BLaER1 treated with 17β-estradiol and CSF1 and Interleukin-3, amounts not matched to agents 10 nM and 100 nM (cell line): ENCODE results near the gene STRIP2.

ENCODE experiments used
- H3K27ac ChIP-seq, 11 experiments: shearing (Covaris generic); formaldehyde crosslinking; 2 replicates each; pipeline ENCODE4 v1.8.1; 2022
- H3K27me3 ChIP-seq, 11 experiments: shearing (Covaris generic); formaldehyde crosslinking; 2 replicates each; pipeline ENCODE4 v1.8.1; 2022
- H3K36me3 ChIP-seq, 11 experiments: shearing (Covaris generic); formaldehyde crosslinking; 2 replicates each; pipeline ENCODE4 v1.8.1; 2022
- H3K4me1 ChIP-seq, 10 experiments: shearing (Covaris generic); formaldehyde crosslinking; 2 replicates each; pipeline ENCODE4 v1.8.1; 2022
- H3K4me2 ChIP-seq, 11 experiments: shearing (Covaris generic); formaldehyde crosslinking; 2 replicates each; pipeline ENCODE4 v1.8.1; 2022
- H3K4me3 ChIP-seq, 10 experiments: shearing (Covaris generic); formaldehyde crosslinking; 2 replicates each; pipeline ENCODE4 v1.8.1; 2022
- H3K9ac ChIP-seq, 11 experiments: shearing (Covaris generic); formaldehyde crosslinking; 2 replicates each; pipeline ENCODE4 v1.8.1; 2022
- H3K9me3 ChIP-seq, 11 experiments: shearing (Covaris generic); formaldehyde crosslinking; replicated peaks in 1 of 11; 2 replicates each; pipeline ENCODE4 v1.8.1; 2022
- H4K20me1 ChIP-seq, 11 experiments: shearing (Covaris generic); formaldehyde crosslinking; 2 replicates each; pipeline ENCODE4 v1.8.1; 2022
- Cebpa-rat ChIP-seq, 11 experiments: shearing (Covaris generic); IDR thresholded peaks; 2 replicates each; pipeline ENCODE4 v1.8.1; 2022

Gene STRIP2

DNA sequence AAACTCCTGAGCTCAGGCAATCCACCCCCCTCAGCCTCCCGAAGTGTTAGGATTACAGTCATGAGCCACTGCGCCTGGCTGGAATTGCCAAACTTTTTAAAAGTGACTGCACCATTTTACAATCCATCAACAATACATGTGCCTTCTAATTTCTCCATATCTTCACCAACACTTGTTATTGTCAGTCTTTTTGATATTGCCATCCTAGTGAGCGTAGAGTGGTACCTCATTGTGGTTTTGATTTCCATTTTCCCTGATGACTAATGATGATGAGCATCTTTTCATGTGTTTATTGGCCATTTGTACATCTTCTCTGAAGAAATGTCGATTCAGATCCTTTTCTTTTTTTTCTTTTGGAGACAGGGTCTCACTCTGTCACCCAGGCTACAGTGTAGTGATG is 21.7 kb upstream of the STRIP2 start:
- Histone ChIP-seq H3K4me3 (no peak overlapping the region), H3K4me1 (no peaks in the 10 kb centered on the region), H3K4me2 (no peak overlapping the region), H3K36me3 (peaks cover 36 to 94% (median 67%) of the 10 kb centered on the region in 11 experiments), H3K27ac (no peak overlapping the region), H3K9ac (no peak overlapping the region), H3K9me3 (peaks cover 12 to 22% (median 17%) of the 10 kb centered on the region in 11 experiments), H4K20me1 (no peaks in the 10 kb centered on the region), H3K27me3 (no peaks in the 10 kb centered on the region)
- TF ChIP-seq Cebpa-rat (IDR thresholded peaks at IDR 0.05): no peak

DNA sequence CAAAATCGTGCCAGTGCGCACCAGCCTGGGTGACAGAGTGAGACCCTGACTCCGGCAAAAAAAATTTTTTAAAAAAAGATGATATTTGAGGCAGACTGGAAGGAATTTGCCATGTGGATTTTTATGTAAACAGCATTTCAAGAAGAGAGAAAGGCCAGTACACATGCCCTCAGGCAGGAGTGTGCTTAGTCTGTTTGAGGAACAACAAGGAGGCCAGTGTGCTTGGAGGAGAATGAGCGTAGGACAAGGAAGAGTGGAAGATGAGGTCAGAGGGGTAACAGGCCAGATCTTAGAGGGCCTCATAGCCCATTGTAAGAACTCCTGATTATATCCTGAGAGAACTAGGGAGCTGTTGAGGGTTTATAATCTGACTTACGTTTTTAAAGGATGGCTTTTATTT is 17.2 kb upstream of the STRIP2 start:
- Histone ChIP-seq H3K36me3 (peaks cover 27 to 81% (median 39%) of the 10 kb centered on the region in 11 experiments), H4K20me1 (no peaks in the 10 kb centered on the region), H3K4me3 (no peak overlapping the region)

DNA sequence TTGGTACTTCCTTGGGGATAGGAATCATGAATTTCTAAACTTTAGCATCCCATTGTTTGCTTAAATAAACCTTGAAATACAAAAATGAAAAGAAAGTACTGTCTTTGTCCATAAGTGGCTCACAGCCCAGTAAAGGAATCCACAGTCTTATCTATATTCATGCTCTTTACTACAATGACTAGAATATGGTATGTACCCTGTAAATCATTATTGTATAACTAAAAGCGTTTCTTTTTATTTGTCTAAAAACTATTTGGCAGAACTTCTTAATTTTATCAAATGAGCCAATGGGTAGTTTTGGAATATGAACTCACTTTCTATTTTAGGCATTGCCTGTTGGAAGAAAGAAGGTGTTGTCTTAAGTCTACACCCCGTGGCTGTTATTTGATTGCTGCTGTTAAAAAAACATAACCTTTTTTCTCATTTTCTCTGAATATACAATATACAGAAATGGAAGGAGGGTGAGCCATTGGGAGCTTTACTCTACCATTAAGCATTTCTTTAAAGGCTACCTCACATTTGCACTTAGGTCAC is 12.4 kb upstream of the STRIP2 start:
- H3K27me3 ChIP-seq: no peaks in the 10 kb centered on the region
- TF ChIP-seq Cebpa-rat (IDR thresholded peaks at IDR 0.05): no peak
- no peaks in the 10 kb centered on the region for H4K20me1 ChIP-seq
- no peak overlapping the region for H3K27ac ChIP-seq
- no peaks in the 10 kb centered on the region for H3K9me3 ChIP-seq
- H3K36me3 ChIP-seq: peaks cover 36 to 82% (median 52%) of the 10 kb centered on the region in 11 experiments
- H3K9ac ChIP-seq: no peak overlapping the region
- H3K4me1 ChIP-seq: peaks cover 0 to 9% (median 8%) of the 10 kb centered on the region in 10 experiments; a peak in 15 of 20 replicates
- H3K4me2 ChIP-seq: no peak overlapping the region
- no peak overlapping the region for H3K4me3 ChIP-seq

More for the DNA sequence above, 17.2 kb upstream of the STRIP2 start:
- Histone ChIP-seq H3K9me3 (peaks cover 7 to 15% (median 10%) of the 10 kb centered on the region in 11 experiments), H3K9ac (no peak overlapping the region), H3K27ac (no peak overlapping the region), H3K4me2 (no peak overlapping the region), H3K27me3 (no peaks in the 10 kb centered on the region), H3K4me1 (no peaks in the 10 kb centered on the region)
- TF ChIP-seq Cebpa-rat (IDR thresholded peaks at IDR 0.05): no peak

DNA sequence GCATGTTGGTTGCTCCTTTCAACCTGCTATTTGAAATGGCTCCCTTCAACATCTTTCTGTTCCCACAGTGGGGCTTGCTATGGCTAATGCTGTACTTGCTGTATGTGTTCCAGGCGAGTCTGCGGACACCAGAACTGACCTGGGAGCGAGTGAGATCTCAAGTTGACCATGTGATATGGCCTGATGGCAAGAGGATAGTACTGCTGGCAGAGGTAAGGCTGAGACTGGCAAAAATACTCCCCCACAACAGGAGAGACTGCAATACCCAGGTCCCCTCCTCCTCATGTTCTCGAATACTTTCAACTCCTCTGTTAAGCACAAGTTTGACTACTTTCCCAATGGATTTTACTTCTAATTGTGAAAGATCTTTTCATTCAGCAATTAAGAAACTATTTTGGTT is 11.5 kb upstream of the STRIP2 start:
- H3K9ac ChIP-seq: no peak overlapping the region
- no peaks in the 10 kb centered on the region for H4K20me1 ChIP-seq
- no peaks in the 10 kb centered on the region for H3K9me3 ChIP-seq
- no peak overlapping the region for H3K4me3 ChIP-seq
- H3K4me2 ChIP-seq: no peak overlapping the region
- peaks cover 37 to 84% (median 60%) of the 10 kb centered on the region in 11 experiments for H3K36me3 ChIP-seq
- H3K27me3 ChIP-seq: no peaks in the 10 kb centered on the region
- TF ChIP-seq Cebpa-rat (IDR thresholded peaks at IDR 0.05): no peak
- H3K4me1 ChIP-seq: peaks cover 8 to 18% (median 17%) of the 10 kb centered on the region in 10 experiments; a peak in 19 of 20 replicates
- no peak overlapping the region for H3K27ac ChIP-seq

DNA sequence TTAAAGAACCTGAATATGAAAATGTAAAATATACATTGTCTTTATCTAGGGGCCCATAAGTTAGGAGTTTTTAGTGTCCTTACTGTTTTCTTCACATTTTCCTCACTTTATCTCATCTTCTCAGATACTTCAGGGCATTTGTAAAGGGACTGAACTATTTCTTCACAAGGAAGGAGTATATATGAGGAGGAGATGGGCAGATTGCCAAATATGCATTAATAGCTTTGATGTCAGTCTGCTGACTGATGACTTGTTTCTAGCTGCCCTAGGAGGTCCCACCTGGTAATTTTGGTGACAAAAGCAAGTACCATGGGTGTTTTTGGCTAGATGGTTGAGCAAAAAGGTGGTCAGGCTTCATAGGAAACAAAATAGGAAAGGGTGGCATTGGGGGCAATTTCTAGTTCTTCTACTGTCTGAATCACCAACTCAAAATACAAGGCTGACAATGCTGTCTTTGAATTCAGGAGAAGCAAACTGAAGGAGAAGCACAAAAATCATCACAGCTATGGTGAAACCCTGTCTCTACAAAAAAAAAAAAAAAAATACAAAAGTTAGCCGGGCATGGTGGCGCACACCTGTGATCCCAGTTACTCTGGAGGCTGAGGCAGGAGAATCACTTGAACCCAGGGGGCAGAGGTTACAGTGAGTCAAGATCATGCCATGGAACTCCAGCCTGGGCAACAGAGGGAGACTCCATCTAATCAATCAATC is 10.4 kb upstream of the STRIP2 start:
- Histone ChIP-seq H3K27ac (no peak overlapping the region), H3K4me1 (peaks cover 8 to 26% (median 20%) of the 10 kb centered on the region in 10 experiments; a peak in 19 of 20 replicates), H3K4me3 (no peak overlapping the region), H3K9me3 (no peaks in the 10 kb centered on the region), H3K27me3 (no peaks in the 10 kb centered on the region), H3K4me2 (no peak overlapping the region), H3K36me3 (peaks cover 40 to 78% (median 57%) of the 10 kb centered on the region in 11 experiments), H3K9ac (no peak overlapping the region), H4K20me1 (no peaks in the 10 kb centered on the region)
- TF ChIP-seq Cebpa-rat (IDR thresholded peaks at IDR 0.05): no peak

DNA sequence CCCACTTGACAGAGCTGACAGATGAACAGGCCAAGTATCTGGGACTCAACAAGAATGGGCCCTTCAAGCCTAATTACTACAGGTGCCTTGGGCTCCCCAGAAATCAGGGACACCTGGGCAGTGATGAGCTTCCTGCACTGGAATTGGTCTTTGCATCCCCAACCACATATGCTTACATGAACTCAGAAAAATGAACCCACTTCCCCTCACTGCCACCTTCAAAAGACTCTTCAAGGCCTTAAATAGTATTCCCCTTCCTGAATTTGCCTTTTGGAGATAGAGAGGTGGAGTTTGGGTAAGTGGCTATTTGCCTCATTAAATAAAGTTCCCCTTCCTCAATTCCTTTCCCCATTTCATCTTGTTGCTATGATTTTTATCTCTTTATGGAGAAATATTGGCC is 7.8 kb upstream of the STRIP2 start:
- H3K36me3 ChIP-seq: peaks cover 40 to 60% (median 54%) of the 10 kb centered on the region in 11 experiments
- no peak overlapping the region for H3K4me3 ChIP-seq
- peaks cover 0 to 4% (median 0%) of the 10 kb centered on the region in 11 experiments; a peak in 2 of 22 replicates for H3K27me3 ChIP-seq
- no peaks in the 10 kb centered on the region for H3K9me3 ChIP-seq
- no peak for TF ChIP-seq Cebpa-rat (IDR thresholded peaks at IDR 0.05)
- H4K20me1 ChIP-seq: no peaks in the 10 kb centered on the region
- no peak overlapping the region for H3K9ac ChIP-seq
- H3K4me2 ChIP-seq: peak overlapping the region in 7 of 11 experiments; percentile 21 to 78 (median 65); a peak in 9 of 22 replicates
- H3K4me1 ChIP-seq: peaks cover 8 to 26% (median 20%) of the 10 kb centered on the region in 10 experiments; a peak in 19 of 20 replicates
- no peak overlapping the region for H3K27ac ChIP-seq

DNA sequence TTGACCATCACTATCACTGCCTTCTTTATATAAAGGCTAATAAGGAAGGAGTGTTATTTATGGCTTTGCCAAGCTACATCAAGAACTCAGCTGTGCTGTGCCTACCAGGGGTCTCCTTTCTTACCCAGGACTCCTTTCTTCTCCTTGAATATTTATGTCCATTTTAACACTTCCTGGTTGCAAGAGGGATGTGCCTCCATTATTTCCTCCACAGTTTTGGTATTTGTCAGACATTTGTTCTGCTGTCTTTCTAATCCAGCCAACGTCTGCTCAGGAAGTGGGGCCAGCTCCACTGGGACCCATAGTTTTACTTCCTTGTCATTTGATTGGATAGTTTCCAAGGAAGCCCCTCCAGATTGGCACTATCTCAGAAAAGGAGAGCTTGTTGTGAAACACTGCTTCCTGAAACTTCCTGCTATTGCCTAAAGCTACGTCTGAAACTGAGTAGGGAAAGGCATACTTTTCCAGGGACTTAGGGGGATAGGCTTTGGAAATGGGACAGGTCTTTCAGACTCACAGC is 6.6 kb upstream of the STRIP2 start:
- Histone ChIP-seq H3K4me3 (no peak overlapping the region), H3K9me3 (no peaks in the 10 kb centered on the region), H4K20me1 (no peaks in the 10 kb centered on the region), H3K36me3 (peaks cover 39 to 56% (median 48%) of the 10 kb centered on the region in 11 experiments), H3K9ac (no peak overlapping the region), H3K4me2 (peak overlapping the region; percentile 1 to 78 (median 47); a peak in 19 of 22 replicates), H3K27me3 (peaks cover 2 to 13% (median 8%) of the 10 kb centered on the region in 11 experiments), H3K4me1 (peaks cover 8 to 26% (median 20%) of the 10 kb centered on the region in 10 experiments; a peak in 19 of 20 replicates), H3K27ac (peak overlapping the region in 5 of 11 experiments; percentile 31 to 49 (median 40); a peak in 11 of 22 replicates)
- no peak for TF ChIP-seq Cebpa-rat (IDR thresholded peaks at IDR 0.05)

DNA sequence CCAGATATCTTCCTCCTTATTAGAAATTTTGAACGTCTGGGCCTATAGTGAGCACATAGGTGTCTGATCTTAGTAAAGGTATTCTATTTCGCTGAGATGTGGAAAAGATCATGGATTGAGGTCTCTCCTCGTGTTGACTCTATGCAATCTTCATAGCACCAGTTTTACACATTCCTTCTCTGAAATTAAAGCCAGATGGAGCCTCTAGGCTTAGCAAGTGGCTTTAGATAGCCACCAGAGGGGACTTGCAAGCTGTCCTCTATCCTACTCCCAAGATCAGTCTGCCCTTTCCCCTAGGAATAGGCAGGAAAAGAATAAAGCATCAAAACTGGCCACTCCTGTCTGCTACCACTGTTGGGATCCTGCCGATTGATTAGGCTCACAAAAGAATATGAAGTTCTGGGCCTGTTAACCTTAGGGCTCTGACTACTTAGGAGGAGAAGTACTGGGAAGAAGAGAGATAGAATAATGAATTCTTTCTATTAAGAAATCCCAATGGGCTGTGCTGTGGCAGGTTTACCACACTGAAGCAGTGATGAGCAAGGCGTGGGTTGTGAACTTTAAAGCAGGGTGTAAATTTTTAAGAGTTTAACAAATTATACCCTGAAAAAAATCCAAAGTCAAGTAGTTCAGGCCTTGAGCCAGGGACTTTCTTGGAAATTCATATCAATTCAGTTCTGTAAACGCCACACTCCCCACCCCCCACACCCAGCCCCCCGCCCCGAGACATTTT is 2.2 kb upstream of the STRIP2 start:
- peaks cover 0 to 18% (median 0%) of the 10 kb centered on the region in 11 experiments; a peak in 4 of 22 replicates for H4K20me1 ChIP-seq
- no peak for TF ChIP-seq Cebpa-rat (IDR thresholded peaks at IDR 0.05)

More for the DNA sequence above, 2.2 kb upstream of the STRIP2 start:
- Histone ChIP-seq H3K9me3 (no peaks in the 10 kb centered on the region), H3K27me3 (peaks cover 40 to 53% (median 48%) of the 10 kb centered on the region in 11 experiments), H3K27ac (no peak overlapping the region), H3K9ac (no peak overlapping the region), H3K4me1 (peaks cover 15 to 28% (median 23%) of the 10 kb centered on the region in 10 experiments), H3K36me3 (peaks cover 3 to 13% (median 4%) of the 10 kb centered on the region in 11 experiments; a peak in 13 of 22 replicates), H3K4me3 (no peak overlapping the region), H3K4me2 (no peak overlapping the region)
